ENCODE data around the gene IKZF5.
A peak's percentile ranks its signal among the peaks of the same experiment; 100 is the strongest.

IKZF5 gene

GRCh38 chr10:123013456-123014419 lies 5.1 kb upstream of the IKZF5 start:
- Histone ChIP-seq H3K36me3 (ENCODE audit: control insufficient read depth, insufficient read depth, low read length) (no peaks in the 10 kb centered on the region), H3K27me3 (ENCODE audit: control insufficient read depth, insufficient read depth, low read length) (peaks cover 19% of the 10 kb centered on the region), H3K9ac (ENCODE audit: low read depth, low read length) (no peak overlapping the region), H3K9me3 (ENCODE audit: control insufficient read depth, insufficient read depth, low read length) (no peaks in the 10 kb centered on the region), H3K27ac (ENCODE audit: low read depth, low read length) (no peak overlapping the region), H3K4me3 (ENCODE audit: low read depth, low read length) (no peak overlapping the region), H3K4me1 (ENCODE audit: control insufficient read depth, insufficient read depth, low read length) (peaks cover 41% of the 10 kb centered on the region)

- peaks cover 35% of the 10 kb centered on the region for H3K4me1 ChIP-seq (ENCODE audit: control insufficient read depth, insufficient read depth, low read length)
- H3K9ac ChIP-seq (ENCODE audit: low read depth, low read length), result no peak overlapping the region
- no peak overlapping the region for H3K27ac ChIP-seq (ENCODE audit: low read depth, low read length)
- H3K36me3 ChIP-seq (ENCODE audit: control insufficient read depth, insufficient read depth, low read length), result no peaks in the 10 kb centered on the region
- H3K9me3 ChIP-seq (ENCODE audit: control insufficient read depth, insufficient read depth, low read length), result no peaks in the 10 kb centered on the region
- peaks cover 19% of the 10 kb centered on the region for H3K27me3 ChIP-seq (ENCODE audit: control insufficient read depth, insufficient read depth, low read length)
- H3K4me3 ChIP-seq (ENCODE audit: low read depth, low read length), result no peak overlapping the region
These were observed 3.4 kb upstream of the IKZF5 start for GRCh38 chr10:123011987-123012386.

GRCh38 chr10:123009105-123009820 lies 668 bp upstream of the IKZF5 start:
- H3K36me3 ChIP-seq (ENCODE audit: control insufficient read depth, insufficient read depth, low read length), result peaks cover 1% of the 10 kb centered on the region; the same call in 1 of the 2 replicates
- H3K27me3 ChIP-seq (ENCODE audit: control insufficient read depth, insufficient read depth, low read length), result peaks cover 19% of the 10 kb centered on the region
- peak overlapping the region; percentile 41 for H3K9ac ChIP-seq (ENCODE audit: low read depth, low read length)
- H3K4me3 ChIP-seq (ENCODE audit: low read depth, low read length), result peak overlapping the region; percentile 74
- no peaks in the 10 kb centered on the region for H3K9me3 ChIP-seq (ENCODE audit: control insufficient read depth, insufficient read depth, low read length)
- H3K4me1 ChIP-seq (ENCODE audit: control insufficient read depth, insufficient read depth, low read length), result peaks cover 13% of the 10 kb centered on the region
- H3K27ac ChIP-seq (ENCODE audit: low read depth, low read length), result peak overlapping the region; percentile 31

- Histone ChIP-seq H3K27ac (ENCODE audit: low read depth, low read length) (peak overlapping the region; percentile 90), H3K9ac (ENCODE audit: low read depth, low read length) (peak overlapping the region; percentile 88), H3K9me3 (ENCODE audit: control insufficient read depth, insufficient read depth, low read length) (no peaks in the 10 kb centered on the region), H3K4me3 (ENCODE audit: low read depth, low read length) (peak overlapping the region; percentile 96), H3K36me3 (ENCODE audit: control insufficient read depth, insufficient read depth, low read length) (peaks cover 2% of the 10 kb centered on the region; the same call in 1 of the 2 replicates), H3K4me1 (ENCODE audit: control insufficient read depth, insufficient read depth, low read length) (peaks cover 13% of the 10 kb centered on the region), H3K27me3 (ENCODE audit: control insufficient read depth, insufficient read depth, low read length) (peaks cover 19% of the 10 kb centered on the region)
These were observed 839 bp downstream of the IKZF5 start for GRCh38 chr10:123007558-123008354.

- H3K9ac ChIP-seq (ENCODE audit: low read depth, low read length), result no peak overlapping the region
- H3K4me1 ChIP-seq (ENCODE audit: control insufficient read depth, insufficient read depth, low read length), result peaks cover 8% of the 10 kb centered on the region; the same call in 1 of the 2 replicates
- H3K9me3 ChIP-seq (ENCODE audit: control insufficient read depth, insufficient read depth, low read length), result no peaks in the 10 kb centered on the region
- H3K27me3 ChIP-seq (ENCODE audit: control insufficient read depth, insufficient read depth, low read length), result no peaks in the 10 kb centered on the region
- no peak overlapping the region for H3K27ac ChIP-seq (ENCODE audit: low read depth, low read length)
- H3K4me3 ChIP-seq (ENCODE audit: low read depth, low read length), result no peak overlapping the region
- peaks cover 2% of the 10 kb centered on the region; the same call in 1 of the 2 replicates for H3K36me3 ChIP-seq (ENCODE audit: control insufficient read depth, insufficient read depth, low read length)
These were observed 4.3 kb downstream of the IKZF5 start for GRCh38 chr10:123004298-123004697.

DNA sequence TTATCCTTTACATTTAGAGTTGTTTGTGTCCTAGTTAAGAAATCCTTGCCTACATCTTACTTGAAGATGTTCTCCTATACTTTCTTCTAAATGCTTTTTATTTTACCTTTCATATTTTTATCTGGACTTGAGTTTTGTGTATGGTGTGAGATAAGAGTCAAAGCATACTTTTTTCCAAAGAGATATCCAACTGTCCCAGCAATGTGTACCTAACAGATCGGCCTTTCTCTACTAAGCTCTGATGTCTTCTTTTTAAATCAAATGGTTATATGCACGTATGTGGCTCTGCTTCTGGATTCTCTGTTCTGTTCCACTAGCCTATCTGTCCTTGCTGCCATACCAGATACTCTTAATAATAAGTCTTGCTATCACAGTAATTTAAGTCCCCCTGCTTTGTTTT lies 7.2 kb downstream of the IKZF5 start:
- no peaks in the 10 kb centered on the region for H3K9me3 ChIP-seq (ENCODE audit: control insufficient read depth, insufficient read depth, low read length)
- no peak overlapping the region for H3K4me3 ChIP-seq (ENCODE audit: low read depth, low read length)
- H3K4me1 ChIP-seq (ENCODE audit: control insufficient read depth, insufficient read depth, low read length), result peaks cover 3% of the 10 kb centered on the region; the same call in 1 of the 2 replicates
- no peak overlapping the region for H3K27ac ChIP-seq (ENCODE audit: low read depth, low read length)
- H3K9ac ChIP-seq (ENCODE audit: low read depth, low read length), result no peak overlapping the region
- peaks cover 17% of the 10 kb centered on the region for H3K36me3 ChIP-seq (ENCODE audit: control insufficient read depth, insufficient read depth, low read length)
- H3K27me3 ChIP-seq (ENCODE audit: control insufficient read depth, insufficient read depth, low read length), result no peaks in the 10 kb centered on the region

GRCh38 chr10:123000155-123000554 lies 8.4 kb downstream of the IKZF5 start:
- H3K27me3 ChIP-seq (ENCODE audit: control insufficient read depth, insufficient read depth, low read length), result no peaks in the 10 kb centered on the region
- H3K9me3 ChIP-seq (ENCODE audit: control insufficient read depth, insufficient read depth, low read length), result no peaks in the 10 kb centered on the region
- peaks cover 27% of the 10 kb centered on the region for H3K36me3 ChIP-seq (ENCODE audit: control insufficient read depth, insufficient read depth, low read length)
- H3K4me1 ChIP-seq (ENCODE audit: control insufficient read depth, insufficient read depth, low read length), result peaks cover 3% of the 10 kb centered on the region; the same call in 1 of the 2 replicates
- H3K9ac ChIP-seq (ENCODE audit: low read depth, low read length), result no peak overlapping the region; the same call in 1 of the 2 replicates
- no peak overlapping the region for H3K27ac ChIP-seq (ENCODE audit: low read depth, low read length)
- H3K4me3 ChIP-seq (ENCODE audit: low read depth, low read length), result no peak overlapping the region

DNA sequence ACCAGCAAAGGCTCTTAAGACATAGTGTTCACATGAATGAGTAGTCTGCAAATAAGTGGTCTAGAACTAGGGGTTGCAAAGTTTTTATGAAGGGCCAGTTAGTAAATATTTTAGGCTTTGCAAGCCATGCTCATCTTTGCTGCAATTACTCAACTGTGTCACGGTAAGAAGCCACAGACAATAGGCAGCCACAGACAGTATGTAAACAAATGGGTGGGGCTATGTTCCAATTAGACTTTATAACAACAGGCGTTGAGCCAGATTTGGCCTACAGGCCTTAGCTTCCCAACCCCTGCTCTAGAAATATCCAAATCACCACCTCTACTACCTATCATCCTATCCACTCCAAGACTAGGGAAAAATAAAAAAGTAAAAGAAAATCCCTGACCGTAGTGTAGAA lies 9.2 kb downstream of the IKZF5 start:
- Histone ChIP-seq H3K4me3 (ENCODE audit: low read depth, low read length) (no peak overlapping the region), H3K9ac (ENCODE audit: low read depth, low read length) (no peak overlapping the region), H3K9me3 (ENCODE audit: control insufficient read depth, insufficient read depth, low read length) (no peaks in the 10 kb centered on the region), H3K4me1 (ENCODE audit: control insufficient read depth, insufficient read depth, low read length) (peaks cover 3% of the 10 kb centered on the region; the same call in 1 of the 2 replicates), H3K36me3 (ENCODE audit: control insufficient read depth, insufficient read depth, low read length) (peaks cover 34% of the 10 kb centered on the region), H3K27ac (ENCODE audit: low read depth, low read length) (no peak overlapping the region), H3K27me3 (ENCODE audit: control insufficient read depth, insufficient read depth, low read length) (no peaks in the 10 kb centered on the region)

DNA sequence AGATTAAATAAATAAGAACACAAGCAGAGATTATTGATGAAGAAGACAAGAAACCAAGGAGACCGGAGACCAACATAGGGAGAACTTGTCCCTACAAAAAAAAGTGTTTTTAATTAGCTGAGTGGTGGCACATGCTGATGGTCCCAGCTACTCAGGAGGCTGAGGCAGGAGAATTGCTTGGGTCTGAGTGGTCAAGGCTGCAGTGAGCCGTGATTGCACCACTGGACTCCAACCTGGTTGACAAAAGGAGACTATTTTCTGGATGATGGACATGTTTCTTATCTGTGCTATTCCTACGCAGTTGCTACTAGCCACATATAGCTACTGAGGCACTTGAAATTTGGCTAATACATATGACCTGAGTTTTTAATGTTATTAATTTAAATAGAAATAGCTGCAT lies 9.7 kb downstream of the IKZF5 start:
- Histone ChIP-seq H3K27ac (ENCODE audit: low read depth, low read length) (no peak overlapping the region), H3K9me3 (ENCODE audit: control insufficient read depth, insufficient read depth, low read length) (no peaks in the 10 kb centered on the region), H3K27me3 (ENCODE audit: control insufficient read depth, insufficient read depth, low read length) (no peaks in the 10 kb centered on the region), H3K4me1 (ENCODE audit: control insufficient read depth, insufficient read depth, low read length) (peaks cover 3% of the 10 kb centered on the region; the same call in 1 of the 2 replicates), H3K4me3 (ENCODE audit: low read depth, low read length) (no peak overlapping the region), H3K36me3 (ENCODE audit: control insufficient read depth, insufficient read depth, low read length) (peaks cover 36% of the 10 kb centered on the region), H3K9ac (ENCODE audit: low read depth, low read length) (no peak overlapping the region)

- Histone ChIP-seq H3K36me3 (ENCODE audit: control insufficient read depth, insufficient read depth, low read length) (peaks cover 41% of the 10 kb centered on the region), H3K9me3 (ENCODE audit: control insufficient read depth, insufficient read depth, low read length) (no peaks in the 10 kb centered on the region), H3K27ac (ENCODE audit: low read depth, low read length) (no peak overlapping the region), H3K4me3 (ENCODE audit: low read depth, low read length) (no peak overlapping the region), H3K9ac (ENCODE audit: low read depth, low read length) (no peak overlapping the region), H3K27me3 (ENCODE audit: control insufficient read depth, insufficient read depth, low read length) (no peaks in the 10 kb centered on the region), H3K4me1 (ENCODE audit: control insufficient read depth, insufficient read depth, low read length) (peaks cover 3% of the 10 kb centered on the region; the same call in 1 of the 2 replicates)
These were observed 10.2 kb downstream of the IKZF5 start for GRCh38 chr10:122998360-122998917.
